AG09309 (cell line): Measurements from ENCODE around the gene COPZ1.
A peak's percentile ranks its signal among the peaks of the same experiment; 100 is the strongest.

Source experiments
- DNase-seq: peaks from one replicate; pipeline ENCODE4 v3.0.0-alpha.2; 2010; ENCODE audit warnings: low read depth
- H3K4me3 ChIP-seq: 2 replicates; pipeline ENCODE4 v1.5.1; 2011; ENCODE audit warnings: mild to moderate bottlenecking, low read depth, low read length, moderate library complexity; ENCODE audit not compliant: control insufficient read depth
- TF ChIP-seq, protein P1 (sequence below): IDR thresholded peaks from 2 replicates; pipeline ENCODE4 v1.5.1; 2011; ENCODE audit warnings: mild to moderate bottlenecking, low read depth, low read length, inconsistent platforms; ENCODE audit not compliant: insufficient read depth, control insufficient read depth; ENCODE audit errors: missing control alignments

COPZ1 gene

DNA sequence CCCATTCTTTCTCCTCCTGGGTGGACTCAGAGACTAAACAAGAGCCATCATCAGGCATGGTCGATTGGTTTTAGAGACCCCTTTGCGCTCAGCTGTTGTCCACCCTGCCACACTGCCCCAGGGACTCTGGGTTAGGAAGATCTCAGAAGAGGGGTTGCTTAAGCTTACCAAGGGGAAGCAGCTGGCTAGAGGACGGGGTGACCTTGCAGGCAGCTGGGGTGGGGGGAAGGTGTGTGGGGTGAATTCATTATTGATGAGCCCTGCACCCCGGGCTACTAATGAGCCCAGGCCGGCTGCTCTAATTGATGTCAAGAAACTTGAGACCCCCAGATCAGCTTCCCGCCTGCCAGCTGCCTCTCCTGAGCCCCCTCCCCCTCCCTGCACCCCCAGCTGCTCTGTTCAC, 68.3 kb downstream of the COPZ1 start:
- TF ChIP-seq, protein P1, sequence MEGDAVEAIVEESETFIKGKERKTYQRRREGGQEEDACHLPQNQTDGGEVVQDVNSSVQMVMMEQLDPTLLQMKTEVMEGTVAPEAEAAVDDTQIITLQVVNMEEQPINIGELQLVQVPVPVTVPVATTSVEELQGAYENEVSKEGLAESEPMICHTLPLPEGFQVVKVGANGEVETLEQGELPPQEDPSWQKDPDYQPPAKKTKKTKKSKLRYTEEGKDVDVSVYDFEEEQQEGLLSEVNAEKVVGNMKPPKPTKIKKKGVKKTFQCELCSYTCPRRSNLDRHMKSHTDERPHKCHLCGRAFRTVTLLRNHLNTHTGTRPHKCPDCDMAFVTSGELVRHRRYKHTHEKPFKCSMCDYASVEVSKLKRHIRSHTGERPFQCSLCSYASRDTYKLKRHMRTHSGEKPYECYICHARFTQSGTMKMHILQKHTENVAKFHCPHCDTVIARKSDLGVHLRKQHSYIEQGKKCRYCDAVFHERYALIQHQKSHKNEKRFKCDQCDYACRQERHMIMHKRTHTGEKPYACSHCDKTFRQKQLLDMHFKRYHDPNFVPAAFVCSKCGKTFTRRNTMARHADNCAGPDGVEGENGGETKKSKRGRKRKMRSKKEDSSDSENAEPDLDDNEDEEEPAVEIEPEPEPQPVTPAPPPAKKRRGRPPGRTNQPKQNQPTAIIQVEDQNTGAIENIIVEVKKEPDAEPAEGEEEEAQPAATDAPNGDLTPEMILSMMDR = no peak
- no peak overlapping the region for H3K4me3 ChIP-seq
- DNase-seq = no peak

DNA sequence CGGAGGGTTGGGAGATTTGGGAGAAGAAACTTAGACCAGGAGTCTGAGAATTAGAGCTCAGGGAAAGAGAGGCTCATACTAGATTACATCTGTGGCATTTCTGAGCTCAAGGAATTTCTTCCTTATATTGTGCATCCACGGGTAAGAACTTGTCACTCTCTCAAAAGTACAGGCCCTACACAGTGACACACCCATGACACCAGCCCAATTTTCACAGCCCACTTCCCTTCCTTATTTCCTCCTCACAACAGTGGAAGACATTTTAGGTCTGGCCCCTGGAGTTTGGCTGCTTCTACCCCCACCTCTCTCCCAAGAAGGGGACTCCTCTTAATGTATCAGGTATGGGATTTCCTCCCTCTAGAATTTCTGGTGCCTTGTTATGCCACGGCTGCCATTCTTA, 68.8 kb downstream of the COPZ1 start:
- TF ChIP-seq, protein P1 = no peak
- no peak overlapping the region for H3K4me3 ChIP-seq
- DNase-seq = no peak

DNA sequence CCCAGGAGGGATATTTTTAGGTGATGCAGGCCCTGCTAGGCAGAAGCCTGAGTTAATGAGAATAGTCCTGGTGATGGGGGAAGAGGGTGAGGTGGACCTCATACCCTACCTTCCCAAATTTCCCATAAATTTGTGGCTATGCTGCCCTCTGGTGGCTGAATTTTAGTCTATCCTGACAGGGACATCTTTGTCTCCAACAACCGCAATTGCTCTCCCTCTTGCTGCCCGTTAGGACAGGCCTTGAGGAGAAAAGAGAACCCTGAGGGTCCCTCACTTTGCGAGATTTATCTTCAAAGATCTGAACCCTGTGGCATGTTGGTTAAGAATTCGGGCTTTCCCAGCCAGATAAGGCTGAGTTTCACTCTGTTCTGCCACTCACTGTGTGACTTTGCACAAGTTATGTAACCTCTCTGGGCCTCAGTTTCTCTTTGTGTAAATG, 69.4 kb downstream of the COPZ1 start:
- TF ChIP-seq, protein P1 = peak; percentile 72
- no peak for DNase-seq
- no peak overlapping the region for H3K4me3 ChIP-seq

DNA sequence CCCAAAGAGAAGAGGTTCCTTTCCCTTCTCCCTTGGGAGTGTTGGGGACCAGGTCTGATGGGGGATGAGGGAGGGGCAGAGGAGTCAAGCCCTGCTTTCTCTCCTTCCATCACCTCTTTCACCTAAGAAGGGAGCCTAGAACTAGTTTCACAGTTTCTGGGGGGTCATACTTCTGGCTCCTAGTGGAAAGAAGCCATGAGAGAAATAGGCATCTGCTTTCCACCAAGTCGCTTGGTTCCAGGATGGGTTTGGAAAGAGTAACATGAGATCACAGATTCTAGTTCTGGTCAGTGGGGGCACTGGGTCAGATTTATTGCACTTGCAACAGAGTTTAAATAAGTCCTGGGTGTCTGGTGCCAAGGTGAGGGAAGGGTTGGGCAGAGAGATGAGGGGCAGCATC, 70.1 kb downstream of the COPZ1 start:
- DNase-seq = no peak
- H3K4me3 ChIP-seq = no peak overlapping the region
- TF ChIP-seq, protein P1 = no peak

DNA sequence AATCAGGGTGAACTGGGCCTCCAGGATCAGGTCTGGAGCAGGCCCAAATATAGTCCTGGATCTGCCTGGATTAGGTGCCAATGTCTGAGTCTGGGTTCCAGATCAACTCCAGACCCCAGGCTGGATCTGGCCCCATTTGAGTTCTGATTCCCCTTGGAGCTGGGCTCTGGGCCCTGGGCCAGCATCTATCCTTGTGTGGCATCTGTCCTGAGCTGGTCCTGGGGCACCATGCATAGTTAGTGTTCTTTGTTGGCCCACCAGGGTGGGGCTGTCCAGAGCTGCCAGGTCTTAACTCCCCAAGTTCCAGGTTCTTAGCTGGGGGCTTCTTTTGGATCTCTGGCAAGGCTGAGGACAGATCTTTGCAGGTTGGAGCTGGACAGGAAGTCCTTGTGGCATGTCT, 70.6 kb downstream of the COPZ1 start:
- no peak overlapping the region for H3K4me3 ChIP-seq
- TF ChIP-seq, protein P1 = no peak
- no peak for DNase-seq

DNA sequence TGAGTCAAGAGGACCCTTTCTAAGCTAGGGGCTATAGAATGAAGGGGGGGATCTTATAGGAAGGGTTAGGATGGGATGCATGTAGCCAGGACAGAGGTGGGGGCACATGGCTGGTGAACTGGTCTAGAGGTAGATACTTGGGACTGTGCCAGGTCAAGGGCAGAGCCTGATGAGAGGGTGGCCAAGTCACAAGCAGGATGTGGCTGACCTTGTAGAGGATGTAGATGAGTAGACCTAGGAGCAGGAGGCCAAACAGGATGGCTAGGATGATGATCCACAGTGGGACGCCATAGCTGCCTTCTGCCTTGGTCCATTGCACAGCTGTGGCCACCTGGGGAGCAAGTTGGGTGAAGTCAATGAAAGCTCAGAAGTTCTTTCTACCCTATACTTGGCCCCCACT, 72.2 kb downstream of the COPZ1 start:
- no peak overlapping the region for H3K4me3 ChIP-seq
- no peak for DNase-seq
- TF ChIP-seq, protein P1 = no peak

DNA sequence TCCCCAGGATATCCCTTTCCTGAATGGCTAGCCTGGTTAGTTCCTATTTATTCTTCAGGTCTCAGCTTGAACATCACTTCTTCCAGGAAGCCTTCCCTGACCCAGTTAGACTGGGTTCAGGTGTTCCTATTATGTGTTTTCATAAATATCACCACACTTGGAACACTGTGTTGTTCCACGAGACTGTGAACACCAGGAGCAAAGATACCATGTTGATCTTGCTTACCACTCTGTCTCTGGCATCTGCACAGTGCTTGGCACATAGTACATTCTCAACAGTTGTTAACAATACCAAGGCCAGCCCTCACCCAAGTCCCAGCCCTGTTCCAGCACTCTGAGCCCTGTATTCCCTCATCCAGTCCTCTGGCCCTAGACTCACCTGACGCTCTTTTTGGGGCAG, 73.3 kb downstream of the COPZ1 start:
- TF ChIP-seq, protein P1 = no peak
- no peak for DNase-seq
- no peak overlapping the region for H3K4me3 ChIP-seq
